Prostate gland (tissue), 2 donors: ENCODE measurements around the gene H19. TPM values are rescaled to one million over a fixed set of nuclear protein-coding genes. Genes with fewer than 3 reads are reported as not detected.

ENCODE experiments used
- microRNA counts, 2 donors: library from miRNA; unstranded; fragments of <30 nt; microRNA quantifications; one replicate each; lab custom pipeline; 2016 to 2017
- small RNA-seq, 2 donors: library from RNA; depleted of rRNA; stranded (forward); fragments of <200 nt; gene quantifications; one replicate each; pipeline ENCODE3, GENCODE V24; 2016
- total RNA-seq, 2 donors: library from RNA; depleted of rRNA; stranded (reverse); fragments of >200 nt; gene quantifications; one replicate each; pipeline ENCODE4 v1.1.0, GENCODE V29; 2016

Gene H19
- total RNA-seq, 2 donors from 2014 or later, result 126 to 163 TPM

MicroRNAs within 50 kb of the gene (microRNA counts, 767-probe panel; counts per million panel counts)
- microRNA hsa-miR-675-5p (lab: Ali Mortazavi, UCI), result 0 to 431 counts per million in 2 donors

Small RNAs within 50 kb of the gene (small RNA-seq; reads per million reads assigned to genes)
- 0 reads per million in 2 donors for gene RF01972
- 0 reads per million in 2 donors for gene RF01973

Other genes with a start within 250 kb of the H19 start
- 1 to 10 TPM; 2.6 to 3.1 TPM for gene IFITM10, start 247.2 kb downstream of the H19 start, total RNA-seq
- gene CTSD, start 233.9 kb downstream of the H19 start, total RNA-seq, result 100 to 1,000 TPM; 497 to 983 TPM
- gene SYT8, start 162.9 kb downstream of the H19 start, total RNA-seq, result 1 to 10 TPM; 1.7 to 4.1 TPM
- gene TNNI2, start 158.9 kb downstream of the H19 start, total RNA-seq, result 1 to 10 TPM in 1 of 2 donors, not detected in 1; 5.5 TPM
- 10 to 100 TPM in 1 of 2 donors, 1 to 10 TPM in 1; 6.7 to 11.6 TPM for gene LSP1, start 144.8 kb downstream of the H19 start, total RNA-seq
- under 1 TPM in 1 of 2 donors, not detected in 1; 0.17 TPM for gene PRR33, start 105.9 kb downstream of the H19 start, total RNA-seq
- 1 to 10 TPM; 4.5 to 8.4 TPM for gene TNNT3, start 78.1 kb downstream of the H19 start, total RNA-seq
- 100 to 1,000 TPM; 155 to 162 TPM for gene MRPL23, start 50.5 kb downstream of the H19 start, total RNA-seq
- 10 to 100 TPM in 1 of 2 donors, 1 to 10 TPM in 1; 4.1 to 80.7 TPM for gene IGF2, start 141.5 kb upstream of the H19 start, total RNA-seq
- gene INS, start 163.4 kb upstream of the H19 start, total RNA-seq, result not detected
- 1 to 10 TPM in 1 of 2 donors, not detected in 1; 2.4 TPM for gene TH, start 174.0 kb upstream of the H19 start, total RNA-seq